NCI-H748 treated with DMSO at 0.1 percent for 48 hours (cell line): ENCODE results near the gene MFSD11.
"Not testable (repeated sequence)": the region's sequence is repeated elsewhere in the genome, so short reads cannot be mapped to it uniquely, and the experiment has no call there.

Experiments
- DNase-seq: peaks from one replicate; lab custom pipeline; 2025; lab: John Stamatoyannopoulos, UW

MFSD11 gene

DNA sequence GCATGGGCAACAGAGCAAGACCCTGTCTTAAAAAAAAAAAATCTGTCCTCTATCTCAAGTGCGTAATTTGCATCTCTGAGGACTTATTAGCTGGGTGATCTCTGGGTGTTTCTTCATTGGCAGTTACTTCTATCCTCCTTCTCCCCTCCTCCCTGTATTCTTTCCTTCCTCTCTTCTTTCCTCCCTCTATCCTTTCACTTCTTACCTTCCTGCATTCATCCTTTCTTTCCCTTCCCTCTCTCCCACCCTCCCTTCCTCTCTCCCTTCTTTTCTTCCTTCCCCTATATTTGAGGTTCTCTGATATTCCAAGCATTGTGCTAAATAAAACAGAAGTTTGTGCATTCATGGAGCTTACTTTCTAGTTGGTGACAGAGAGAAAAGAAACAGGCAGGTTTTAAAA is 10.7 kb downstream of the MFSD11 start:
- no peak for DNase-seq

DNA sequence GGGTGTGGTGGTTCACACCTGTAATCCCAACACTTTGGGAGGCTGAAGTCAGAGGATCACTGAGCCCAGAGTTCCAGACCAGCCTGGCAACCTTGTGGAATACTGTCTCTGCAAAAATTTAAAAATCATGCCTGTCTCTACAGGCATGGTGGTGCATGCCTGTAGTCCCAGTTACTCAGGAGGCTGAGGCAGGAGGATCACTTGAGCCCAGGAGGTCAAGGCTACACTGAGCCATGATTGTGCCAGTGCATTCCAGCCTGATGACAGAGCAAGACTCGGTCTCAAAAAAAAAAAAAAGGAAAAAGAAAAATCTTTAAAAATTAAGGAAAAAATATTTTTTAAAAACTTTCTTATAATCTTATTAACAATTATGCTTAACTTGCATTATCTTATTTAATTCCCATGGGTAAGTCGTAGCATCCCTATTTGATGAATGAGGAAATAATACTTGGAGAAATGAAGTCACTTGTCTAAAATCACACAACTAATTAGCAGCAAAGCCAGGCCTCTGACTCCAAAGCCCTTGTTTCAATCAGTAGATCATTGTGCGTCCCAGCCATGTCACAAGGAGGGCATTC is 13.6 kb downstream of the MFSD11 start:
- no peak for DNase-seq

DNA sequence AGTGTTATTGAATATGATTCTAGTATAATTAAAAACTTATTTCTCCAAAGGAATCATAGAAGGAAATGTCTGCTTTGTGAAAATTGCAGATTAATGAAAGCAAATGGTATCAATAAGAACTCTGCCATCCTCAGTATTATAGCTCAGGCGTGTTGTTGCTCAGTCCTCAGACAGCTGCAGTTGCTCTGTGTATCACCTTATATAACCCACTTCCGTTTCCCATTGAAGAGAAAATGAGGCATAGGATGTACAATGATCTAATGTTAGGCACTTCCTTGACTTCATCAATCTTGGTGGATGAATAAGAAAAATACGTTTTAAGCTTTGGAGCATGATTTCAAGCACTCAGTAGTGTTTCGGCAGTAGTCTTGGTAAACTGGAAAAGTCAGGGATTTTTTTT is 14.1 kb downstream of the MFSD11 start:
- DNase-seq = no peak

GRCh38 chr17:76753061-76753961 is 15.4 kb downstream of the MFSD11 start:
- no peak for DNase-seq

DNA sequence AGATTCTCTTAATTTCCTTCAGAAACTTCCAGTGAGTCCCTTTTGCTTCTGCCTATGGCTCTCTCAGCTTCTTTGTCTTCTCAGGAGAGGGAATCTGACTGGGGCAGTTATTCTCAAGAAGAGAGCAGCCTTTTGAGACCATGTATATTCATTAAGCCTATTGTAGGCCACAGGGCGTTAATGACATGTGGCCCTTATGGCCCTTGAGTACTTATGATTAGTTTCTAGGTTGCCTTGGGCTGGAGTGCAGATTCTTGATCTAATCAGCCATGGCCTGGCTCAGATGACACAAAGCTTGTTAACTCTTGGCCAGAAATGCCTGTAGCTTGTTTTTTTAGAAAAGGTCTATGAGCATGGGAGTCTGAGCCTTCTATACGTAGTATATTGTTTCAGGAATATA is 17.4 kb downstream of the MFSD11 start:
- no peak for DNase-seq

DNA sequence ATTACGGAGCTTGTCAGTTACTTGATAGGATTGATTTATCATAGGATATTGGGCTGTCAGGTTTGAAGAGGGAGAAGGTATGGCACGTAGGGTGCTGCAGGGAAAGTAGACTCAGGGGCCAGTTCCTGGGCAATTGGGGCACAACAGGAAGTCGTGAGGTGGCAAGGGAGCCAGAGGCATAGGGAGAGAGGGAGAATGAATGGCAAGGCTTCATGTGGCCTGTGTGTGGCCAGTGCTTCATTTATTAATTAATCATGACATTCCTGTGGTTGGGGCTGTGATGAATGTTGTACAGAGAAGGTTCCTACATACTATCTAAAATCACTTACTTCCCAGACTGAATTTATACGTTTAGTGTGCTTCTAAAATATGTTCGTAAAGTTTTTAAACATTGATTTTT is 19.3 kb downstream of the MFSD11 start:
- DNase-seq = no peak

- DNase-seq = no peak
These were observed 20.7 kb downstream of the MFSD11 start for GRCh38 chr17:76758570-76758969.

- peak; percentile 5 for DNase-seq
These were observed 35.1 kb downstream of the MFSD11 start for GRCh38 chr17:76772842-76773525.

GRCh38 chr17:76775021-76775600 is 37.2 kb downstream of the MFSD11 start:
- no peak for DNase-seq

- no peak for DNase-seq
These were observed 43.4 kb downstream of the MFSD11 start for GRCh38 chr17:76781056-76781982.

GRCh38 chr17:76783146-76783545 is 45.2 kb downstream of the MFSD11 start:
- DNase-seq = no peak

DNA sequence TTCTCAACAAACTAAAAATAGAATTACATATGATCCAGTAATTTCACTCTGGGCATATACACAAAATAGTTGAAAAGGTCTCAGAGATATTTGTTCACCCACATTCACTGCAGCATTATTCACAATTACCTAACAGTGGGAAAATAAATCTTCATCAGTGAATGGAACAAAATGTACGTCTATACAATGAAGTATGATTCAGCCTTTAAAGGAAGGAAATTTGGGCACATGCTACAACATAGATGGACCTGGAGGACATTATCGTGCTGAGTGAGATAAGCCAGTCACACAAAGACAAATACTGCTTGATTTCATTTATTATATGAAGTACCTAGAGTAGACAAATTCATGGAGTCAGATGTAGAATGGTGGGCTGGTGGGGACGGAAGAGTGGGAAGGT is 47.0 kb downstream of the MFSD11 start:
- no peak for DNase-seq

DNA sequence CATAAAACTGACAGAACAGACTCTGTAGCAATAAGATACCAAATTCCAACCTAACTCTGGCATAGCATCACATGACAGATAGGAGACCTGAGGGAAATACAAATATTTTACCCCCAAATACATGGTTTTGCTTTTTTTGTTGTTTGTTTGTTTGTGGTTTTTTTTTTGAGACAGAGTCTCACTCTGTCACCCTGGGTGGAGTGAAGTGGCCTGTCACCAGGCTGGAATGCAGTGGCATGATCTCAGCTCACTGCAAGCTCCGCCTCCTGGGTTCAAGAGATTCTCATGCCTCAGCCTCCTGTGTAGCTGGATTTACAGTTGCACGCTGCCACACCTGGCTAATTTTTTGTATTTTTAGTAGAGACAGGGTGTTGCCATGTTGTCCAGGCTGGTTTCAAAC is 49.9 kb downstream of the MFSD11 start:
- not testable (repeated sequence) for DNase-seq

DNA sequence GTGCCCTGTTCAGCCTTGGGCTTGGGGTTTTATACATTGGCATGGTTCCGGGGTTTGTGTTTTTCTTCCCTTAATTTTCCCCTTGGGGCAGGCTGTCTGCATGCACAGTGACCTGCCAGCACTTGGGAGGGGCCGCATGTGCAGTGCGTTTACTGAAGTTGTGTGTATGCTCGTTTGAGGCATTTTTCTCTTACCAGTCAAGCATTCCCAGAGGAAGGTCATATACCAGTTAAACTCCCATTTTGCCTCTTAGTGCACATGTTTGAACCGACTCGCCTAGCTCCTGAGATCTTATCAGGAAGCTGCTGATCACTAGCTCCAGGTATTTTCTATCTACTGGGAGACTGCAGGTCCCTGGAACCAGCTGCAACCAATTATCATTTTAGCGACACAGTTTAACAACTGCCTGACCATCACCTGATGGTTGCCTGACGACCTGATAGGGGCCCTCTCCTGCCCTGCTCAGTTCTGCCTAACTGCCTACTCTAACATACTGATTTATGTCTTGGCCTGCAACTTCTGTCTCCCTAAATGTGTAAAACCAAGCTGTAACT is 51.4 kb downstream of the MFSD11 start:
- no peak for DNase-seq

GRCh38 chr17:76791053-76791980 is 53.4 kb downstream of the MFSD11 start:
- DNase-seq = no peak

DNA sequence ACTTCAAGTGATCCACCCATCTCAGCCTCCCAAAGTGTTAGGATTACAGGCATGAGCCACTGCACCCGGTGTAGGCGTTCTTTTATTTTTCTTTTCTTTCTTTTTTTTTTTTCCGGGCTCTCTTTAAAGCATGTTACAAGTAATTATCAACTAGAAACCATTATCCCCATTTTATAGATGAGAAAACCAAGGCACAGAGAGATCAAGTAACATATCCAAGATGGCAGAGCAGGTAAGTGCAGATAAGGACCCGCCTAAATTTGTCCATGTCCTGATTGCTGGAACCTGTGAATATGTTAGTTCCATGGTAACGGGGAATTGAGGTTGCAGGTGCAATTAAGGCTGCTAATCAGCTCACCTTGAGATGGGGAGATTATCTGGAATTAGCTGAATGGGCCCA is 54.4 kb downstream of the MFSD11 start:
- DNase-seq = no peak

- no peak for DNase-seq
These were observed 55.9 kb downstream of the MFSD11 start for GRCh38 chr17:76793775-76794174.

- no peak for DNase-seq
These were observed 58.2 kb downstream of the MFSD11 start for GRCh38 chr17:76796081-76796480.

DNA sequence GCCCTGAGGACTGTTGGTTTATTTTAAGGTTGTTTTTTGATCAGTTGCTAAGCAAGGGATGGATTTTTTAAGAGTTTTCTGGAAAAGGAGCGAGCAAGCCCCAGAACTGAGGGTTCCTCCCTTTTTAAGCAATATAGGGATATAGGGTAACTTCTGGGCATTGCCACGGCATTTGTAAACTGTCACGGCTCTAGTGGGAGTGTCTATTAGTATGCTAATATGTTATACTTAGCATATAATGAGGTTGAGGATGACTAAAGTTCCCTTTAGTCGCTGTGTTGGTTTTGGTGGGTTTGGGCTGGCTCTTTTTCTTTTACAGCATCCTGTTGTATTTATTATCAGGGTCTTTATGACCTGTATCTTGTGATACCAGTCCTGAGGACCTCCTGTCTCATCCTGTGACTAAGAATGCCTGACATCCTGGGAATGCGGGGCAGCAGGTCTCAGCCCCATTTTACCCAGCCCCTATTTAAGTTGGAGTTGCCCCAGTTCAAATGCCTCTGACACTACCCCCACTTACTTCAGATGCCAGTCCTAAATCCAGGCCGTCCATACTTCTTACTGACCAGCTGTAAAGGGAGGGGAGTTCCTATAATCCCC is 59.4 kb downstream of the MFSD11 start:
- no peak for DNase-seq

DNA sequence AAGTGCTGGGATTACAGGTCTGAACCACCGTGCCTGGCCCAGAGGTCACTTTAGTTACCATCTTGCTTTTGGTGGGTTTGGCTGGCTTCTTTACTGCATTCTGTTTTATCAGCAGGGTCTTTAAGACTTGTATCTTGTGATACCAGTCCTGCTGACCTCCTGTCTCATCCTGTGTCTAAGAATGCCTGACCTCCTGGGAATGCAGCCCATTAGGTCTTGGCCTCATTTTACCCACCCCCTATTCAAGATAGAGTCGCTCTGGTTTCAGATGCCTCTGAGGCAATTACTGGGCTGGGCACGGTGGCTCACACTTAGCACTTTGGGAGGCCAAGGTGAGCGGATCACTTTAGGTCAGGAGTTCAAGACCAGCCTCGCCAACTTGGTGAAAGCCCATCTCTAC is 63.8 kb downstream of the MFSD11 start:
- no peak for DNase-seq
